ENCODE measurements around the gene TDRD6.

DNA sequence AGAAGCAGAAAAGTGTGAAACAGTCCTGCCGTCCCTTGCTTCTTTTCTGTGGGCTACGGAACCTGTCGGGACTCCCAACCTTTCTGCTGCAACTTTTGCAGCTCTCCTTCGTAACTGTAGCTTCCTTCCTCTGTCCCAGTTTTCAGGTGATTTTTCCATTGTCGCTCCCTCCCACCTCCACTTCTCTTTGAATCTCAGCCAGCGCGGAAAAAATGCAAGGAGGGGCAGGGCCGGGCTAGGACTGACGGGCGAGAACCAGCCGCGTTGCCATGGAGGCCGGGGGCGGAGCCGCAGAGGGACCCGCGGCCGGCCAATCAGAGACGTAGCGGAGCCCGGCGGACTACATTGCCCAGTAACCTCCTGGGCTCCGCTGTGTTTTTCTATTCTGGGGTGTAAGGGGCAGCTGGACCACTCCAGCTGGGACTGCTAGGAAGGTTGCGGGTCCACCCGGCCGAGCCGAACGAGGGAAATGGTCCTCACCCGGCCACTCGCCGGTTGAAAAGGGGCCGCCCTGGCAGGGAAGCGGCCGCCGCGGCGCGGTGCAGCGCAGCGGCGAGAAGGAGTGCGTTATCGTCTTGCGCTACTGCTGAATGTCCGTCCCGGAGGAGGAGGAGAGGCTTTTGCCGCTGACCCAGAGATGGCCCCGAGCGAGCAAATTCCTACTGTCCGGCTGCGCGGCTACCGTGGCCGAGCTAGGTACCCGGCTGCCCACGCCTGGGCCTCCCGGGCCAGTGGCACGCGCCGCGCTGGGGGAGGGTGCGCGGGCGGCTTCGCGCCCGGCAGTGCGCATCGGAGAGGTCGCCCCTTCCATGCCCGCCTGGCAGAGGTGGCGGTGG is 34.9 kb upstream of the TDRD6 start, which contains the start of the genes CYP39A1 and SLC25A27:
- TF ChIP-seq, protein P1, sequence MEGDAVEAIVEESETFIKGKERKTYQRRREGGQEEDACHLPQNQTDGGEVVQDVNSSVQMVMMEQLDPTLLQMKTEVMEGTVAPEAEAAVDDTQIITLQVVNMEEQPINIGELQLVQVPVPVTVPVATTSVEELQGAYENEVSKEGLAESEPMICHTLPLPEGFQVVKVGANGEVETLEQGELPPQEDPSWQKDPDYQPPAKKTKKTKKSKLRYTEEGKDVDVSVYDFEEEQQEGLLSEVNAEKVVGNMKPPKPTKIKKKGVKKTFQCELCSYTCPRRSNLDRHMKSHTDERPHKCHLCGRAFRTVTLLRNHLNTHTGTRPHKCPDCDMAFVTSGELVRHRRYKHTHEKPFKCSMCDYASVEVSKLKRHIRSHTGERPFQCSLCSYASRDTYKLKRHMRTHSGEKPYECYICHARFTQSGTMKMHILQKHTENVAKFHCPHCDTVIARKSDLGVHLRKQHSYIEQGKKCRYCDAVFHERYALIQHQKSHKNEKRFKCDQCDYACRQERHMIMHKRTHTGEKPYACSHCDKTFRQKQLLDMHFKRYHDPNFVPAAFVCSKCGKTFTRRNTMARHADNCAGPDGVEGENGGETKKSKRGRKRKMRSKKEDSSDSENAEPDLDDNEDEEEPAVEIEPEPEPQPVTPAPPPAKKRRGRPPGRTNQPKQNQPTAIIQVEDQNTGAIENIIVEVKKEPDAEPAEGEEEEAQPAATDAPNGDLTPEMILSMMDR (IDR thresholded peaks at IDR 0.05), result no peak
- no peak for TF ChIP-seq POLR2A (IDR thresholded peaks at IDR 0.05)

Measured in testis (tissue), 2 donors.